ENCODE measurements around the gene FBXW8.
A peak's percentile ranks its signal among the peaks of the same experiment; 100 is the strongest.

FBXW8 gene

DNA sequence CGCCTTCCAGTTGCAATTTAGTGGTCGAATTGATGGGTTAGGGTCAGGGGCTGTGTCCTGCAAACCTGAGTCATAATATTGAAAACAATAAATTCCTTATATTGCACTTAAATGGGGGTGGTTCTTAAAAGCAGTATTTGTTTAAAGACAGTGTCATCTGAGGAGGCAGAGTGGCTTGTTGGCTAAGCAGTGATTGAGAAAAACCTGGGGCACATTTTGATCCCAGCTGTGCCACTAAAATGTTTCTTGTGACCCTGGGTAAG is 48.4 kb downstream of the FBXW8 start:
- TF ChIP-seq, protein P1, sequence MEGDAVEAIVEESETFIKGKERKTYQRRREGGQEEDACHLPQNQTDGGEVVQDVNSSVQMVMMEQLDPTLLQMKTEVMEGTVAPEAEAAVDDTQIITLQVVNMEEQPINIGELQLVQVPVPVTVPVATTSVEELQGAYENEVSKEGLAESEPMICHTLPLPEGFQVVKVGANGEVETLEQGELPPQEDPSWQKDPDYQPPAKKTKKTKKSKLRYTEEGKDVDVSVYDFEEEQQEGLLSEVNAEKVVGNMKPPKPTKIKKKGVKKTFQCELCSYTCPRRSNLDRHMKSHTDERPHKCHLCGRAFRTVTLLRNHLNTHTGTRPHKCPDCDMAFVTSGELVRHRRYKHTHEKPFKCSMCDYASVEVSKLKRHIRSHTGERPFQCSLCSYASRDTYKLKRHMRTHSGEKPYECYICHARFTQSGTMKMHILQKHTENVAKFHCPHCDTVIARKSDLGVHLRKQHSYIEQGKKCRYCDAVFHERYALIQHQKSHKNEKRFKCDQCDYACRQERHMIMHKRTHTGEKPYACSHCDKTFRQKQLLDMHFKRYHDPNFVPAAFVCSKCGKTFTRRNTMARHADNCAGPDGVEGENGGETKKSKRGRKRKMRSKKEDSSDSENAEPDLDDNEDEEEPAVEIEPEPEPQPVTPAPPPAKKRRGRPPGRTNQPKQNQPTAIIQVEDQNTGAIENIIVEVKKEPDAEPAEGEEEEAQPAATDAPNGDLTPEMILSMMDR (IDR thresholded peaks at IDR 0.05; ENCODE audit: extremely low read depth, missing control alignments), result no peak

DNA sequence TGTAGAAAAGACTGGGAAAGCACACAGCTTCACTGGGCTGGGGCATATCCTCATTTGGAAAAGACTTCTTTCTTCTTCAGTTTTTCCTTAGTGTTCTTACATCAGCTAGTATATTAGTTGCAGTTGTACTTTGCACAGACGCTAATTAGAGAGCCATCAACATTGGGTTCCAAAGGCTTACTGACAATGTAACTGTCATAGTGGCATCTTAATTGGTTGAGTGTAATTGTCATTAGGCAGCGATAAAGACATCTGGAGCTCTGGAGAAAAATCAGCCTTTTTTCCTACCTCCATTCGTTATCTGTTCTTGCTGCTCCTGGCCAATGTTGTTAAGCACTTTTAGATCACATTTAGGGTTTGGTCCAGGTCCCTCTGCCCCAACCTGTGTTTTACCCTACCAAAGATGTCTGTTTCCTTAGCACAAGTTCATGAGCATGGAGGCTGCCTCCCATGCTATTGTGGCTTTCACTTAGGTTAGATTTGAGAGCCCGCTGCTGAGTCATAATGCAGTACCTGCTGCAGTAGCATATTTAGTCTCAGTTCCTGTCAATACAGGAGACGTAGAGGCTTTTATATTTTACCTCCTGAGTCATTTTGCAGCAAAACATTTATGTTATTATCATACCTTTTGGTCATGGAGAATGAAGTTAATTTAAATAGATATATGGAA is 49.2 kb downstream of the FBXW8 start:
- TF ChIP-seq, protein P1 (IDR thresholded peaks at IDR 0.05; ENCODE audit: extremely low read depth, missing control alignments), result no peak
- DNase-seq (ENCODE audit: low spot score), result peak; percentile 66

More for the DNA sequence above, 48.4 kb downstream of the FBXW8 start:
- no peak for DNase-seq (ENCODE audit: low spot score)

DNA sequence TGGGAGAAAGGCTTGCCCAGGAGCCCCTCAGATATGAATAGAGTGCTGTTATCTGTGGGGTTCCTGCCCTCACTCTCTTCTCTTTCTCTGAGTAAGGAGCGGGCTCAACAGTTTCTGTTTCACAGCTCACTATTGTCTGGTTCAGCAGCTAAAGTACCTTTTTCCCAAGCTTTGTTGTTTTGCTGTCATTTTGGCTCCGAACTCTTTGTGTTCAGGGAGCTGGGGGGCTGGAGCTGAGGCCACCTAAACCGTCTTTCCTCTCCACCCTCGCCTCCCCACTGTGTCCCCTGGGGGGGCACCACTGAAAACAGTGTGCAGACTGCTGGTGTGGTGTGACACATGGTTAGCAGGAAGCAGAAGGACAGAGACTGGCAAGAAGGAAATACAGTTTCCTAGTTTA is 51.4 kb downstream of the FBXW8 start:
- TF ChIP-seq, protein P1 (IDR thresholded peaks at IDR 0.05; ENCODE audit: extremely low read depth, missing control alignments), result no peak
- DNase-seq (ENCODE audit: low spot score), result no peak

DNA sequence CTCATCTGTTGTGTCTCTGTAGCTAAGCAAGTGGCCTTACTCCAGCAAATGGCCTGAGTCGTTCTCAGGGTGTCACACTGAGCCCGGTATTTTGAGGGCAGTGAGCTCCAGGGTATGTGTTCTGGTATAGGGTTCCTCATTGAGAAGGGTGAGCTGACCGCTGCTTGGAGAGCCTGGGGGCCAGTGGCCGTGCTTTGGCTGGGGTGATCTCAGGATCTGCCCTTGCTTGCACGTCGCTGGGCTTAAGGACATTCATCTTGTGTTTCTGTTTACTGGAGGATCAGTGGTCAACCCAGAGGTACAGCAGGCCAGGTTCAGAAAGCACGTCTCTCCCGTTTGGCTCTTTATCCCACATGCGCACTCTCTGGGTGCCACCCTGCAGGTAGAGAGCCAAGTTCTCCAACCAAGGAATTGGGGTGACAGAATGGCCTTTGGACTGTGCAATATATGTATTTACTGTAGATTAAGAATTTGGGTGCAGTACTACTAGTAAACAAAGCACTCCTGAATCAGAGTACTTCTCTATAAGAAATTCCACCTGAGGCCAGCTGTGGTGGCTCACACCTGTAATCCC is 52.1 kb downstream of the FBXW8 start:
- TF ChIP-seq, protein P1 (IDR thresholded peaks at IDR 0.05; ENCODE audit: extremely low read depth, missing control alignments), result no peak

DNA sequence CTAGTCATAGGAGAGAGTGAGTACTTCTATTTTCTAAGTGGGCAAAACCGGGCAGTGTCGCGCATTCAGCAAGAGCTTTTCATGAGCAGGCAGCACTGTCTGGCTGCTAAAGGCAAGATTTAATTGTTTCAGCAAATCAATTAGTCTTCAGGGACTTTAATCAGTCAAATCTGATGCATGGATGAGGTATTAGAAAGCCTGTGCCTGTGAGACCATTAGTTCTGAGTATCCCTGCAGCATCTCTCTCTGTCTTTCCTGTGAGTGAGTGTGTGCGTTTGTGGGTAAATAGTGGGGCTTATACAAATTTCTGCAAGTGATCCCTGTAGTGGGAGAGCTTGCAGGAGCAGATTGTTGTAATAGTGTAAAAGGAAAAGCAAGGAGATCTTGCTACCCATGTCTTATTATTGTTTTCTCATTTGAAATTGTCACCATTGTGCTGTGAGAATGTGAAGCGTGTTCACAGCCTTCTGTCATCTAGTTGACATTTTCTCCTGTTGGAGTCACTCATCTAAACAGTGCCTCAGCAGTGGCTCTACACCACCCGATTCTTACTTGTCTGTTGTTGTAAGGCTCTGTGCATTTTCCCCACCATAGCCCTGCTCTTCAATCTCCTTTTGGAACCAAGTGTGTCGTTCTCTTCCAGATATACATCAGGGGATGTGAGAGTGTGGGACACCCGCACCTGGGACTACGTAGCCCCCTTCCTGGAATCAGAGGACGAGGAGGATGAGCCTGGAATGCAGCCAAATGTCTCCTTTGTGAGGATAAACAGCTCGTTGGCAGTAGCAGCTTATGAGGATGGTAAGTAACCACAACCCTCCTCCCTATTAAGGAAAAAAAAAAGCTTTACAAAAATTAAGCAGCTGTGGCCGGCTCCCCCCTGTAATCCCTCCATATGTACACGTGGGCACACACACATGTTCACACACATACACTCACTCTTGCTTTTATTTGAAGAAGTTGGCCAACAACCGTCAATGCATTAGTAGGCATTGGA is 53.6 kb downstream of the FBXW8 start:
- TF ChIP-seq, protein P1 (IDR thresholded peaks at IDR 0.05; ENCODE audit: extremely low read depth, missing control alignments), result no peak
- DNase-seq (ENCODE audit: low spot score), result no peak

More for the DNA sequence above, 52.1 kb downstream of the FBXW8 start:
- no peak for DNase-seq (ENCODE audit: low spot score)

DNA sequence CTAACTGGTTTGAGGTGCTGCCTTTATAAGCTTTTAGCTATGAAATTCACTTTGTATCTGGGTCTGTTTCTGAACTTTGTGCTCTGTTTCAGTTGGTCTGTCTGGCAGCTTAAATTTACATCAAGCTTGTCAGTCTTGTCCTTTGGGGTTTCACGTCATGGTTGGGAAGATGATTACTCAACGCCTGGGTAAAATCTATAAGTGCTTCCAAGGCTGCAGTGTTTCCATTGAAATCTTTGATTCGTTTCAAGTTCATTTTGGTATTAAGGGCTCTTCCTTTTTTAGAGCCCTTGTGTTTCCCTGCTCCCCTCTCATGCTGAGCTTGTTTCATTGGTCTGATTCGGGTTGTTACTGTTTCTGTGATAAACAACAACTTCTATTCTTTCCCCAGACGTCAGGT is 58.2 kb downstream of the FBXW8 start:
- DNase-seq (ENCODE audit: low spot score), result no peak
- TF ChIP-seq, protein P1 (IDR thresholded peaks at IDR 0.05; ENCODE audit: extremely low read depth, missing control alignments), result no peak

All from GM20000 (cell line).